HepG2 (cell line): ENCODE measurements around the gene EIF5A. TPM values are rescaled to one million over a fixed set of nuclear protein-coding genes. Genes with fewer than 3 reads are reported as not detected.
A peak's percentile ranks its signal among the peaks of the same experiment; 100 is the strongest.

Experiments
- AFF4 ChIP-seq: sonication (generic); formaldehyde crosslinking; IDR thresholded peaks from 2 replicates; pipeline ENCODE4 v1.4.0; 2020; ENCODE audit warnings: missing genetic modification reagents
- BCL6 ChIP-seq: IDR thresholded peaks from 2 replicates; pipeline ENCODE4 v1.6.1; 2016; ENCODE audit warnings: missing genetic modification reagents, missing compliant biosample characterization
- CBX1 ChIP-seq: IDR thresholded peaks from one replicate; pipeline ENCODE4 v1.6.1; 2016; ENCODE audit warnings: antibody characterized with exemption, low read depth
- HDAC2 ChIP-seq: sonication (generic); formaldehyde crosslinking; IDR thresholded peaks from 2 replicates; pipeline ENCODE4 v1.4.0; 2020; ENCODE audit warnings: missing genetic modification reagents
- HMG20A ChIP-seq: IDR thresholded peaks from 2 replicates; pipeline ENCODE4 v1.6.1; 2016; ENCODE audit warnings: borderline replicate concordance
- NFATC3 ChIP-seq: sonication (generic); formaldehyde crosslinking; IDR thresholded peaks from 2 replicates; pipeline ENCODE4 v1.5.1; 2020; ENCODE audit warnings: mild to moderate bottlenecking, missing genetic modification reagents
- RELA ChIP-seq: sonication (generic); formaldehyde crosslinking; IDR thresholded peaks from 2 replicates; pipeline ENCODE4 v1.4.0; 2020; ENCODE audit warnings: missing genetic modification reagents
- SALL2 ChIP-seq: sonication (generic); formaldehyde crosslinking; IDR thresholded peaks from 2 replicates; pipeline ENCODE4 v1.8.1; 2023; ENCODE audit warnings: mild to moderate bottlenecking, missing genetic modification reagents, inconsistent platforms
- THRA ChIP-seq: sonication (generic); formaldehyde crosslinking; IDR thresholded peaks from 2 replicates; pipeline ENCODE4 v1.4.0; 2020; ENCODE audit warnings: missing genetic modification reagents, borderline replicate concordance
- ZFP41 ChIP-seq: sonication (generic); formaldehyde crosslinking; IDR thresholded peaks from 2 replicates; pipeline ENCODE4 v1.4.0; 2020; ENCODE audit warnings: mild to moderate bottlenecking, missing genetic modification reagents, borderline replicate concordance
- ZNF329 ChIP-seq: sonication (generic); formaldehyde crosslinking; IDR thresholded peaks from 2 replicates; pipeline ENCODE4 v1.9.0; 2021; ENCODE audit warnings: low read depth, mild to moderate bottlenecking, missing genetic modification reagents
- ZNF589 ChIP-seq: sonication (generic); formaldehyde crosslinking; conservative IDR thresholded peaks from 2 replicates; pipeline ENCODE4 v1.8.0; 2022; ENCODE audit warnings: mild to moderate bottlenecking, moderate library complexity, missing genetic modification reagents
- ZNF75D ChIP-seq: sonication (generic); formaldehyde crosslinking; IDR thresholded peaks from 2 replicates; pipeline ENCODE4 v1.8.1; 2023; ENCODE audit warnings: missing genetic modification reagents, mild to moderate bottlenecking, borderline replicate concordance
- ZNF839 ChIP-seq: sonication (generic); formaldehyde crosslinking; IDR thresholded peaks from 2 replicates; pipeline ENCODE4 v1.4.0; 2020; ENCODE audit warnings: missing genetic modification reagents, mild to moderate bottlenecking, borderline replicate concordance
- ZNF878 ChIP-seq: sonication (generic); formaldehyde crosslinking; IDR thresholded peaks from 2 replicates; pipeline ENCODE4 v1.8.1; 2023; ENCODE audit warnings: mild to moderate bottlenecking, missing genetic modification reagents, moderate library complexity
- polyA plus RNA-seq, 8 experiments: library from polyadenylated mRNA; depleted of rRNA in 3 of 8; stranded (reverse) in 7 of 8; unstranded in 1 of 8; fragments of >200 nt; fragmentation: Illumina TruSeq in 4 of 8; extraction: Trizol in 4 of 8; gene quantifications; 2 replicates each; pipeline versions ENCODE4 v1.2.1 to v1.2.3, GENCODE V29; 2011 to 2016; ENCODE audit warnings: low read depth in 4 of 8, missing spikeins in 1 of 8, mixed read lengths in 1 of 8; ENCODE audit not compliant: insufficient read depth in 1 of 8
- total RNA-seq, 5 experiments: library from RNA; depleted of rRNA; stranded (reverse); fragments of >200 nt; fragmentation: Illumina TruSeq; extraction: Trizol; gene quantifications; 2 replicates each; pipeline ENCODE4 v1.2.3, GENCODE V29; 2016; ENCODE audit warnings: low read depth in 1 of 5
- TF ChIP-seq, protein P1 (sequence below): sonication (generic); formaldehyde crosslinking; IDR thresholded peaks from 2 replicates; pipeline ENCODE4 v1.5.1; 2020; ENCODE audit warnings: mild to moderate bottlenecking, missing genetic modification reagents, moderate library complexity
- TF ChIP-seq, protein P2 (sequence below): sonication (generic); formaldehyde crosslinking; IDR thresholded peaks from 2 replicates; pipeline ENCODE4 v1.4.0; 2020; ENCODE audit warnings: missing genetic modification reagents

Gene EIF5A
- total and polyA plus RNA-seq, 2 of the 13 experiments (the other 11 are each of a cell fraction or from before 2014, with no cell fraction given): 319 to 337 TPM

DNA sequence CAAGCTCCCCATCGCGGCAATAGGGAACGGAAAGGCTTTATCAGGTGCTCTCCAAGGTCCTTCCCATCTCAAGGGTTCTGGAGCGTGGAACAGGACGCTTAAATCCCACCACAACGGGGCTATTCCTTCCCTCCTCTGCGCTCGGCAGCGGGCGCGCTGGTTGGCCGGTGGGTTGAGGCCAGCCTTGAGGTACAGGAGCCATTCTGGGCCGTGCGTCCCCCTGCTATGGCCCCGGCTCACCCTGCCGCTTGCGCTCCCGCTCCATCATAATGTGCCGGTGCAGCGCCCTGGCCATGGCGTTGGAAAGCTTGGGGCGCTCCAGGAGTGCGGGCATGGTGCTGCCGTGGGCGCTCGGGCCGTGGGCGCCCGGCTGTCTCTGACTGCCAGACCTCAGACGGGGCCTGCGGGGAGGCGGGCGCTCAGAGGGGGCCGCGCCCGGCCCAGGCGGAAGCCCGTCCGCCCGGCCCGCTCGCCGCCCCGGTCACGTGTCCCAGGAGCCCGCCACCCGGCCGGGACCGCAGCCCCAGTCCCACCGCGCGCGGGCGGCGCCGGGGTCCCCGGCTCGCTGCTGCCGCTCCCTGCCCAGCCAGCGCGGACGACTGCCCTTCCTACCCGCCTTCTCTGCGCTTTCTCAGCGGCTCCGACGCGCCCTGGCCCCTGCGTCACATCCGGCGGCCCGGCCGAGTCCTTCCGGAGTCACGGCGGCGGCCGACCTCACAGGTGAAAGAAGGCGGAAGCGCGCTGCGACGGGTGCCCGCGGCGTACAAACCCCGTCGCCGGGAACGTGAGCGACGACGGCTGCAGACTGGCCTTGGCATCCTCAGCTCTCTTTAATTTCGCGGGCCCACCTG, 7.5 kb downstream of the EIF5A start, which contains the start of gene GPS2 (continued):
- TF ChIP-seq ZNF839 (CRISPR knock-in tag) (no peak), ZFP41 (CRISPR knock-in tag) (0 out of 2 replicates have a peak, but pooled peaks have one; percentile 36), ZNF878 (no peak), BCL6 (CRISPR knock-in tag) (peak; percentile 34; the same call in 1 of the 2 replicates), THRA (CRISPR knock-in tag) (peak; percentile 72), SALL2 (0 out of 2 replicates have a peak, but pooled peaks have one; percentile 51), HMG20A (no peak), ZNF75D (CRISPR knock-in tag) (no peak), ZNF329 (CRISPR knock-in tag) (no peak; the same call in 1 of the 2 replicates), RELA (CRISPR knock-in tag) (no peak), ZNF589 (peak; percentile 93), NFATC3 (CRISPR knock-in tag) (no peak), AFF4 (no peak), HDAC2 (peak; percentile 75; the same call in 1 of the 2 replicates), CBX1 (no peak)
- TF ChIP-seq, protein P1, sequence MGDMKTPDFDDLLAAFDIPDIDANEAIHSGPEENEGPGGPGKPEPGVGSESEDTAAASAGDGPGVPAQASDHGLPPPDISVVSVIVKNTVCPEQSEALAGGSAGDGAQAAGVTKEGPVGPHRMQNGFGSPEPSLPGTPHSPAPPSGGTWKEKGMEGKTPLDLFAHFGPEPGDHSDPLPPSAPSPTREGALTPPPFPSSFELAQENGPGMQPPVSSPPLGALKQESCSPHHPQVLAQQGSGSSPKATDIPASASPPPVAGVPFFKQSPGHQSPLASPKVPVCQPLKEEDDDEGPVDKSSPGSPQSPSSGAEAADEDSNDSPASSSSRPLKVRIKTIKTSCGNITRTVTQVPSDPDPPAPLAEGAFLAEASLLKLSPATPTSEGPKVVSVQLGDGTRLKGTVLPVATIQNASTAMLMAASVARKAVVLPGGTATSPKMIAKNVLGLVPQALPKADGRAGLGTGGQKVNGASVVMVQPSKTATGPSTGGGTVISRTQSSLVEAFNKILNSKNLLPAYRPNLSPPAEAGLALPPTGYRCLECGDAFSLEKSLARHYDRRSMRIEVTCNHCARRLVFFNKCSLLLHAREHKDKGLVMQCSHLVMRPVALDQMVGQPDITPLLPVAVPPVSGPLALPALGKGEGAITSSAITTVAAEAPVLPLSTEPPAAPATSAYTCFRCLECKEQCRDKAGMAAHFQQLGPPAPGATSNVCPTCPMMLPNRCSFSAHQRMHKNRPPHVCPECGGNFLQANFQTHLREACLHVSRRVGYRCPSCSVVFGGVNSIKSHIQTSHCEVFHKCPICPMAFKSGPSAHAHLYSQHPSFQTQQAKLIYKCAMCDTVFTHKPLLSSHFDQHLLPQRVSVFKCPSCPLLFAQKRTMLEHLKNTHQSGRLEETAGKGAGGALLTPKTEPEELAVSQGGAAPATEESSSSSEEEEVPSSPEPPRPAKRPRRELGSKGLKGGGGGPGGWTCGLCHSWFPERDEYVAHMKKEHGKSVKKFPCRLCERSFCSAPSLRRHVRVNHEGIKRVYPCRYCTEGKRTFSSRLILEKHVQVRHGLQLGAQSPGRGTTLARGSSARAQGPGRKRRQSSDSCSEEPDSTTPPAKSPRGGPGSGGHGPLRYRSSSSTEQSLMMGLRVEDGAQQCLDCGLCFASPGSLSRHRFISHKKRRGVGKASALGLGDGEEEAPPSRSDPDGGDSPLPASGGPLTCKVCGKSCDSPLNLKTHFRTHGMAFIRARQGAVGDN (CRISPR knock-in tag): peak; percentile 93
- TF ChIP-seq, protein P2, sequence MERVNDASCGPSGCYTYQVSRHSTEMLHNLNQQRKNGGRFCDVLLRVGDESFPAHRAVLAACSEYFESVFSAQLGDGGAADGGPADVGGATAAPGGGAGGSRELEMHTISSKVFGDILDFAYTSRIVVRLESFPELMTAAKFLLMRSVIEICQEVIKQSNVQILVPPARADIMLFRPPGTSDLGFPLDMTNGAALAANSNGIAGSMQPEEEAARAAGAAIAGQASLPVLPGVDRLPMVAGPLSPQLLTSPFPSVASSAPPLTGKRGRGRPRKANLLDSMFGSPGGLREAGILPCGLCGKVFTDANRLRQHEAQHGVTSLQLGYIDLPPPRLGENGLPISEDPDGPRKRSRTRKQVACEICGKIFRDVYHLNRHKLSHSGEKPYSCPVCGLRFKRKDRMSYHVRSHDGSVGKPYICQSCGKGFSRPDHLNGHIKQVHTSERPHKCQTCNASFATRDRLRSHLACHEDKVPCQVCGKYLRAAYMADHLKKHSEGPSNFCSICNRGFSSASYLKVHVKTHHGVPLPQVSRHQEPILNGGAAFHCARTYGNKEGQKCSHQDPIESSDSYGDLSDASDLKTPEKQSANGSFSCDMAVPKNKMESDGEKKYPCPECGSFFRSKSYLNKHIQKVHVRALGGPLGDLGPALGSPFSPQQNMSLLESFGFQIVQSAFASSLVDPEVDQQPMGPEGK (CRISPR knock-in tag): peak; percentile 24; the same call in 1 of the 2 replicates
